ENCODE measurements around the gene SLC25A22. TPM values are rescaled to one million over a fixed set of nuclear protein-coding genes. Genes with fewer than 3 reads are reported as not detected.

The SLC25A22 gene
- total and polyA plus RNA-seq, 9 of the 15 experiments (the other 6 are each of a cell fraction or from before 2014, with no cell fraction given) = 0.41 to 55.4 (median 11.4) TPM

DNA sequence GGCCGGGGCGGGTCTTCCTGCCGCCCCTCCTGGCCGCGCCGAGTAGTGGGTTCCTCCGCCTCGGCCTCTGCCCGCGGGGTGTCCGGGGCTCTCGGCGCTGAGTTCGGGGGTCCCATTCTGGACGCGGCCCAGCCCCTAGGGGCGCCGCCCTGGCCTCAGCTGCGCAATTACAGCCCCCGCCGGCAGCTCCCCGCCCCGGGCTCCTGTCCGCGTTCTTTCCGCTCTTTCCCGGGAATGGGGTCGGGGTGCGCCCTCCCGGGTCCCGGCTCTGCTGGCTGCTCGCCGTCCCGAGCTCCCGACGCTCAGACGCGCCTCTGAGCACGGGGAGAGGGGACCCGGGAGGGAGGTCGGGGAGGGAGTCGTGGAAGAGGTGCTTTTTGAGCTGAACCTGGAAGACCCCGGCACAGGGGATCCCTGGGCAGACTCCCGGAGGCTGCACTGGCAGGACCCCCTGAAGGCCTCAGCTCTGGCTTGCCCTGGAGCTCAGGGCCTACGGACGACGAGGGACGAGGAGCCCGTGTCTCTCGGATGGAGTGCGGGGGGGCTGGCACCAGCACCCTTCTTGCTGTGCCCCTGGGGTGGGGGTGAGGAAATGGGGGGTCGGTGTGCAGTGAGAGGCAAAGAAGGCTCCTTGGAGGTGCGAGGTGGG, 45.1 kb upstream of the SLC25A22 start:
- DNase-seq (ENCODE audit: extremely low read depth in 1 of 4, low spot score in 3 of 4) (peak in 2 of 4 experiments; percentile 57 to 59), ATAC-seq (peak; percentile 2), FAIRE-seq (no peak)
- Histone ChIP-seq H3K9me1 (ENCODE audit: control insufficient read depth, insufficient read depth, low read length) (peaks cover 4% of the 10 kb centered on the region), H3K4me2 (ENCODE audit: insufficient read depth, low read length) (peak overlapping the region; percentile 80), H3K4me3 (peak overlapping the region; percentile 98), H3K27ac (ENCODE audit: extremely low read depth, low read depth, low read length) (peak overlapping the region; percentile 98), H3K27me3 (ENCODE audit: control insufficient read depth in 2 of 2, insufficient read depth in 2 of 2, low read length in 2 of 2) (no peaks in the 10 kb centered on the region), H2AFZ (ENCODE audit: low read depth, low read length) (peak overlapping the region; percentile 97), H3K9ac (ENCODE audit: insufficient read depth in 1 of 2, low read depth in 2 of 2, low read length in 2 of 2) (peak overlapping the region; percentile 91 to 93), H3K9me3 (replicated peaks; ENCODE audit: control insufficient read depth, insufficient read depth, low read depth, low read length) (no peaks in the 10 kb centered on the region), H3K4me1 (replicated peaks in 1 of 2; ENCODE audit: control insufficient read depth in 2 of 2, insufficient read depth in 2 of 2, low read length in 2 of 2) (peaks cover 31 to 83% of the 10 kb centered on the region in 2 experiments), H4K20me1 (replicated peaks; ENCODE audit: control insufficient read depth, insufficient read depth, low read length) (no peaks in the 10 kb centered on the region; the same call in 1 of the 2 replicates), H3K79me2 (ENCODE audit: control insufficient read depth, insufficient read depth, low read length) (peaks cover 53% of the 10 kb centered on the region), H3K36me3 (ENCODE audit: control insufficient read depth, insufficient read depth, low read length) (peaks cover 32% of the 10 kb centered on the region; the same call in 2 of the 3 replicates)
- BruUV-seq (replicated peaks) = no TSS peak
- ChIA-PET POLR2A (interaction anchor here (0.7 to 5.2 kb wide), 12 partner anchors 8 to 167 kb away, joined by 3 to 36 read pairs (median 4); partner anchors contain the start of gene PNPLA2), CTCF (ENCODE audit: low intra/inter-chr PET ratio) (no interaction called here)
- intact Hi-C loops (cut with micrococcal nuclease) (loop anchor here (2.0 to 10.0 kb wide), 2 partner anchors 34 to 72 kb away; partner anchors contain the start of genes CHID1 and RPLP2), in situ Hi-C loops (cut with MboI) (no loop called here)
- under 1% methylated on average over 36 of the region's 53 CpGs for WGBS (ENCODE audit: insufficient coverage, low coverage, missing lambda C conversion rate)
- TF ChIP-seq, protein P1, sequence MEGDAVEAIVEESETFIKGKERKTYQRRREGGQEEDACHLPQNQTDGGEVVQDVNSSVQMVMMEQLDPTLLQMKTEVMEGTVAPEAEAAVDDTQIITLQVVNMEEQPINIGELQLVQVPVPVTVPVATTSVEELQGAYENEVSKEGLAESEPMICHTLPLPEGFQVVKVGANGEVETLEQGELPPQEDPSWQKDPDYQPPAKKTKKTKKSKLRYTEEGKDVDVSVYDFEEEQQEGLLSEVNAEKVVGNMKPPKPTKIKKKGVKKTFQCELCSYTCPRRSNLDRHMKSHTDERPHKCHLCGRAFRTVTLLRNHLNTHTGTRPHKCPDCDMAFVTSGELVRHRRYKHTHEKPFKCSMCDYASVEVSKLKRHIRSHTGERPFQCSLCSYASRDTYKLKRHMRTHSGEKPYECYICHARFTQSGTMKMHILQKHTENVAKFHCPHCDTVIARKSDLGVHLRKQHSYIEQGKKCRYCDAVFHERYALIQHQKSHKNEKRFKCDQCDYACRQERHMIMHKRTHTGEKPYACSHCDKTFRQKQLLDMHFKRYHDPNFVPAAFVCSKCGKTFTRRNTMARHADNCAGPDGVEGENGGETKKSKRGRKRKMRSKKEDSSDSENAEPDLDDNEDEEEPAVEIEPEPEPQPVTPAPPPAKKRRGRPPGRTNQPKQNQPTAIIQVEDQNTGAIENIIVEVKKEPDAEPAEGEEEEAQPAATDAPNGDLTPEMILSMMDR (IDR thresholded peaks at IDR 0.05 in 2 of 3, conservative IDR thresholded peaks at IDR 0.05 in 1 of 3; ENCODE audit: insufficient read depth in 2 of 3, low read depth in 1 of 3, low read length in 3 of 3) = peak in 2 of 3 experiments; percentile 12 to 14; a peak in 2 of 6 replicates
- TF ChIP-seq MNT (conservative IDR thresholded peaks at IDR 0.05) (no peak), TAF7 (tag; IDR thresholded peaks at IDR 0.05) (no peak), THRAP3 (IDR thresholded peaks at IDR 0.05; ENCODE audit: borderline replicate concordance) (no peak), JUND (IDR thresholded peaks at IDR 0.05; ENCODE audit: borderline replicate concordance, low read depth, low read length) (no peak), JUND (tag; IDR thresholded peaks at IDR 0.05; ENCODE audit: borderline replicate concordance, low read depth, low read length) (no peak), SAP30 (IDR thresholded peaks at IDR 0.05; ENCODE audit: borderline replicate concordance, insufficient read depth, low read depth, low read length, poor library complexity, severe bottlenecking) (peak; percentile 85), ZBTB11 (CRISPR knock-in tag; IDR thresholded peaks at IDR 0.05) (0 out of 6 replicates have a peak, but pooled peaks of 1 of the 3 experiments have one; percentile 25)
- TF ChIP-seq, protein P2, sequence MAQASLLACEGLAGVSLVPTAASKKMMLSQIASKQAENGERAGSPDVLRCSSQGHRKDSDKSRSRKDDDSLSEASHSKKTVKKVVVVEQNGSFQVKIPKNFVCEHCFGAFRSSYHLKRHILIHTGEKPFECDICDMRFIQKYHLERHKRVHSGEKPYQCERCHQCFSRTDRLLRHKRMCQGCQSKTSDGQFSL (CRISPR knock-in tag; IDR thresholded peaks at IDR 0.05) = 0 out of 2 replicates have a peak, but pooled peaks have one; percentile 4
- TF ChIP-seq, protein P2 (tag; IDR thresholded peaks at IDR 0.05) = no peak

Data from K562 (cell line).